ENCODE data around the gene CD68.
"Not testable (repeated sequence)": the region's sequence is repeated elsewhere in the genome, so short reads cannot be mapped to it uniquely, and the experiment has no call there.

CD68 gene

DNA sequence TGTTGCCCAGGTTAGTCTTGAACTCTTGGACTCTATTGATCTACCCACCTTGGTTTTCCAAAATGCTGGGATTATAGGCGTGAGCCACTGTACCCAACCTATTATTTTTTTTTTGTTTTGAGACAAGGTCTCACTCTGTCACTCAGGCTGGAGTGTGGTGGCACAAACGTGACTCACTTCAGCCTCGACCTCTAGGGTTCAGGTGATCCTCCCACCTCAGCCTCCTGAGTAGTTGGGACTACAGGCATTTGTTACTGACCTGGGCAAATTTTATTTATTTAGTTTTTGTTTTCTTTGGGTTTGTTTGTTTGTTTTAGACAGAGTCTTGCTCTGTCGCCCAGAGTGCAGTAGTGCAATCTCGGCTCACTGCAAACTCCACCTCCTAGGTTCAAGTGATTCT, 44.2 kb downstream of the CD68 start:
- Histone ChIP-seq H3K27ac (replicated peaks) (no peak overlapping the region), H3K27me3 (ENCODE audit: insufficient read depth, poor library complexity, severe bottlenecking) (no peaks in the 10 kb centered on the region), H3K4me3 (replicated peaks; ENCODE audit: insufficient read depth, low read length) (no peak overlapping the region)
- no peak for DNase-seq (ENCODE audit: low read depth in 1 of 2, low spot score in 1 of 2)
- TF ChIP-seq, protein P1, sequence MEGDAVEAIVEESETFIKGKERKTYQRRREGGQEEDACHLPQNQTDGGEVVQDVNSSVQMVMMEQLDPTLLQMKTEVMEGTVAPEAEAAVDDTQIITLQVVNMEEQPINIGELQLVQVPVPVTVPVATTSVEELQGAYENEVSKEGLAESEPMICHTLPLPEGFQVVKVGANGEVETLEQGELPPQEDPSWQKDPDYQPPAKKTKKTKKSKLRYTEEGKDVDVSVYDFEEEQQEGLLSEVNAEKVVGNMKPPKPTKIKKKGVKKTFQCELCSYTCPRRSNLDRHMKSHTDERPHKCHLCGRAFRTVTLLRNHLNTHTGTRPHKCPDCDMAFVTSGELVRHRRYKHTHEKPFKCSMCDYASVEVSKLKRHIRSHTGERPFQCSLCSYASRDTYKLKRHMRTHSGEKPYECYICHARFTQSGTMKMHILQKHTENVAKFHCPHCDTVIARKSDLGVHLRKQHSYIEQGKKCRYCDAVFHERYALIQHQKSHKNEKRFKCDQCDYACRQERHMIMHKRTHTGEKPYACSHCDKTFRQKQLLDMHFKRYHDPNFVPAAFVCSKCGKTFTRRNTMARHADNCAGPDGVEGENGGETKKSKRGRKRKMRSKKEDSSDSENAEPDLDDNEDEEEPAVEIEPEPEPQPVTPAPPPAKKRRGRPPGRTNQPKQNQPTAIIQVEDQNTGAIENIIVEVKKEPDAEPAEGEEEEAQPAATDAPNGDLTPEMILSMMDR (IDR thresholded peaks at IDR 0.05; ENCODE audit: insufficient read depth, low read length), result no peak
- TF ChIP-seq, protein P2, sequence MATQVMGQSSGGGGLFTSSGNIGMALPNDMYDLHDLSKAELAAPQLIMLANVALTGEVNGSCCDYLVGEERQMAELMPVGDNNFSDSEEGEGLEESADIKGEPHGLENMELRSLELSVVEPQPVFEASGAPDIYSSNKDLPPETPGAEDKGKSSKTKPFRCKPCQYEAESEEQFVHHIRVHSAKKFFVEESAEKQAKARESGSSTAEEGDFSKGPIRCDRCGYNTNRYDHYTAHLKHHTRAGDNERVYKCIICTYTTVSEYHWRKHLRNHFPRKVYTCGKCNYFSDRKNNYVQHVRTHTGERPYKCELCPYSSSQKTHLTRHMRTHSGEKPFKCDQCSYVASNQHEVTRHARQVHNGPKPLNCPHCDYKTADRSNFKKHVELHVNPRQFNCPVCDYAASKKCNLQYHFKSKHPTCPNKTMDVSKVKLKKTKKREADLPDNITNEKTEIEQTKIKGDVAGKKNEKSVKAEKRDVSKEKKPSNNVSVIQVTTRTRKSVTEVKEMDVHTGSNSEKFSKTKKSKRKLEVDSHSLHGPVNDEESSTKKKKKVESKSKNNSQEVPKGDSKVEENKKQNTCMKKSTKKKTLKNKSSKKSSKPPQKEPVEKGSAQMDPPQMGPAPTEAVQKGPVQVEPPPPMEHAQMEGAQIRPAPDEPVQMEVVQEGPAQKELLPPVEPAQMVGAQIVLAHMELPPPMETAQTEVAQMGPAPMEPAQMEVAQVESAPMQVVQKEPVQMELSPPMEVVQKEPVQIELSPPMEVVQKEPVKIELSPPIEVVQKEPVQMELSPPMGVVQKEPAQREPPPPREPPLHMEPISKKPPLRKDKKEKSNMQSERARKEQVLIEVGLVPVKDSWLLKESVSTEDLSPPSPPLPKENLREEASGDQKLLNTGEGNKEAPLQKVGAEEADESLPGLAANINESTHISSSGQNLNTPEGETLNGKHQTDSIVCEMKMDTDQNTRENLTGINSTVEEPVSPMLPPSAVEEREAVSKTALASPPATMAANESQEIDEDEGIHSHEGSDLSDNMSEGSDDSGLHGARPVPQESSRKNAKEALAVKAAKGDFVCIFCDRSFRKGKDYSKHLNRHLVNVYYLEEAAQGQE (IDR thresholded peaks at IDR 0.05; ENCODE audit: insufficient replicate concordance, low read depth), result no peak
- TF ChIP-seq SPI1 (IDR thresholded peaks at IDR 0.05; ENCODE audit: borderline replicate concordance, low read depth) (no peak), POLR2AphosphoS5 (IDR thresholded peaks at IDR 0.05; ENCODE audit: low read depth) (no peak), GABPA (IDR thresholded peaks at IDR 0.05; ENCODE audit: low read depth) (no peak)

DNA sequence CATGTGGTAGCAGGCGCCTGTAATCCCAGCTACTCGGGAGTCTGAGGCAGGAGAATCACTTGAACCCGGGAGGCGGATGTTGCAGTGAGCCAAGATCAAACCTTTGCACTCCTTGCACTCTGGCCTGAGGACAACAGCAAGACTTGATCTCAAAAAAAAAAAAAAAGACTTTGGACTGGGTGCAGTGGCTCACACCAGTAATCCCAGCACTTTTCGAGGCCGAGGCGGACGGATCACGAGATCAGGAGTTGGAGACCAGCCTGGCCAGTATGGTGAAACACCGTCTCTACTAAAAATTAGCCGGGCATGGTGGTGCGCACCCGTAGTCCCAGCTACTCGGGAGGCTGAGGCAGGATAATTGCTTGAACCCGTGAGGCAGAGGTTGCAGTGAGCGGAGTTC, 46.3 kb downstream of the CD68 start:
- not testable (repeated sequence) for H3K4me3 ChIP-seq (replicated peaks; ENCODE audit: insufficient read depth, low read length); H3K27me3 ChIP-seq (ENCODE audit: insufficient read depth, poor library complexity, severe bottlenecking); H3K27ac ChIP-seq (replicated peaks); DNase-seq (ENCODE audit: low read depth in 1 of 2, low spot score in 1 of 2)

DNA sequence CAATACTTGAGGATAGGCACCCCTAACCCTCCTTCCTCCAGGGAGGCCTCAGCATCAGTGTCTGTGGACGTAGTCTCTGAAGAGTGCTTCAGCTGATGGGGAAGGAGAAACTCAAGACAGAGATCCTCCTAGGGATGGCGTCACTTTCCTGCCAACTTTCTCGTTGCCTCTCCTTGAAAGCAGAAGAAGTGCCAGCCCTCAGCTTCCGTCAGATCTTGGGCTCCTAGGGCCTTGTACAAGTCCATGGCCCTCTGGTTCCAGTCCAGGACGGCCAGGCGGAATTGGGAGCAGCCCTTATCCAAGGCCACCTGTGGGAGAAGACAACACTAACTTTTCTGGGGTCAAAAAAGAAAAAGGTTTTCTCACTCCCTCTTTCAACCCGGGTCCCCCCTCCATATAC, 46.9 kb downstream of the CD68 start:
- DNase-seq (ENCODE audit: low read depth in 1 of 2, low spot score in 1 of 2), result no peak
- Histone ChIP-seq H3K27me3 (ENCODE audit: insufficient read depth, poor library complexity, severe bottlenecking) (no peaks in the 10 kb centered on the region), H3K4me3 (replicated peaks; ENCODE audit: insufficient read depth, low read length) (no peak overlapping the region), H3K27ac (replicated peaks) (no peak overlapping the region)
- TF ChIP-seq POLR2AphosphoS5 (IDR thresholded peaks at IDR 0.05; ENCODE audit: low read depth) (no peak), GABPA (IDR thresholded peaks at IDR 0.05; ENCODE audit: low read depth) (no peak), SPI1 (IDR thresholded peaks at IDR 0.05; ENCODE audit: borderline replicate concordance, low read depth) (no peak)
- TF ChIP-seq, protein P1 (IDR thresholded peaks at IDR 0.05; ENCODE audit: insufficient read depth, low read length), result no peak
- TF ChIP-seq, protein P2 (IDR thresholded peaks at IDR 0.05; ENCODE audit: insufficient replicate concordance, low read depth), result no peak

DNA sequence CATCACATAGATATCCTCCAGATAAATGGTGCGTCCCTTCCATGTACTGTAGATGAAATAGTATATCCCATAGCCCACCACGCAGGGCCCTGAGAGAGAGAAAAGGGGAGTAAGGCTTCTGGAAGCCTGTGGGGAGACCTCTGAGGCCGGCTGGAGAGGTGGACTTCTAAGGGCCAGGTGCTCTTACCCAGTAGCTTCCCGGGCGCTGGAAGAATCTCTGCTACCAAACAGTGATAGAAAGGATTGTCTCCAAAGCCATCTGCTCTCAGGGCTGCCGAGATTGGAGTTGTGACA, 47.5 kb downstream of the CD68 start:
- no peak for TF ChIP-seq GABPA (IDR thresholded peaks at IDR 0.05; ENCODE audit: low read depth)
- TF ChIP-seq, protein P2 (IDR thresholded peaks at IDR 0.05; ENCODE audit: insufficient replicate concordance, low read depth), result no peak
- no peak for TF ChIP-seq POLR2AphosphoS5 (IDR thresholded peaks at IDR 0.05; ENCODE audit: low read depth)
- TF ChIP-seq, protein P1 (IDR thresholded peaks at IDR 0.05; ENCODE audit: insufficient read depth, low read length), result no peak
- no peak for TF ChIP-seq SPI1 (IDR thresholded peaks at IDR 0.05; ENCODE audit: borderline replicate concordance, low read depth)
- Histone ChIP-seq H3K27ac (replicated peaks) (no peak overlapping the region), H3K4me3 (replicated peaks; ENCODE audit: insufficient read depth, low read length) (no peak overlapping the region)

More for the DNA sequence above, 47.5 kb downstream of the CD68 start:
- DNase-seq (ENCODE audit: low read depth in 1 of 2, low spot score in 1 of 2), result no peak
- H3K27me3 ChIP-seq (ENCODE audit: insufficient read depth, poor library complexity, severe bottlenecking), result no peaks in the 10 kb centered on the region

Data from HL-60 (cell line).